CD4-positive, alpha-beta T cell (primary cell): ENCODE measurements around the gene AMT. TPM values are rescaled to one million over a fixed set of nuclear protein-coding genes. Genes with fewer than 3 reads are reported as not detected.

ENCODE experiments used
- ATAC-seq: fragments of 200-7000 bp; cut with Tn5 transposase; one replicate; pipeline ENCODE4 v1.10.0; 2022; ENCODE audit warnings: mild to moderate bottlenecking; ENCODE audit not compliant: poor library complexity
- CTCF ChIA-PET: fragments of 350-600 bp; sonication (Branson Sonifier 250); formaldehyde crosslinking; loops from one replicate; lab custom pipeline; 2021; ENCODE audit warnings: antibody characterized with exemption, inconsistent platforms; lab: Charles Lee
- POLR2A ChIA-PET: fragments of 350-600 bp; sonication (Branson Sonifier 250); formaldehyde crosslinking; loops from one replicate; lab custom pipeline; 2021; ENCODE audit warnings: antibody characterized with exemption, inconsistent platforms; lab: Charles Lee
- DNase-seq, 14 experiments: peaks; one replicate each; pipeline ENCODE4 v3.0.0-alpha.2; 2013 to 2020; ENCODE audit warnings: mixed read lengths in 2 of 14
- H3K27ac ChIP-seq, 2 donors: one replicate each; pipeline versions ENCODE4 v1.5.1 to v1.7.0; 2013; ENCODE audit warnings: low read length in 2 of 2, low read depth in 1 of 2, mild to moderate bottlenecking in 1 of 2
- H3K27me3 ChIP-seq, 2 experiments: 1 replicate in 1 of 2; 2 replicates in 1 of 2; pipeline versions ENCODE4 v1.6.1 to v1.7.0; 2013; ENCODE audit warnings: low read length in 2 of 2, control low read depth in 1 of 2, mild to moderate bottlenecking in 1 of 2, moderate library complexity in 1 of 2; ENCODE audit not compliant: insufficient read depth in 2 of 2, control insufficient read depth in 1 of 2
- H3K36me3 ChIP-seq: one replicate; pipeline ENCODE4 v1.6.1; 2013; ENCODE audit warnings: low read length, control low read depth; ENCODE audit not compliant: insufficient read depth
- H3K4me1 ChIP-seq: one replicate; pipeline ENCODE4 v1.6.1; 2013; ENCODE audit warnings: low read length, control low read depth; ENCODE audit not compliant: insufficient read depth
- H3K4me3 ChIP-seq: one replicate; pipeline ENCODE4 v1.5.1; 2013; ENCODE audit warnings: mild to moderate bottlenecking, low read length, moderate library complexity
- H3K9me3 ChIP-seq, 2 experiments: 1 replicate in 1 of 2; 2 replicates in 1 of 2; pipeline versions ENCODE4 v1.6.1 to v1.7.0; 2013; ENCODE audit warnings: low read length in 2 of 2, mild to moderate bottlenecking in 2 of 2, control low read depth in 1 of 2, moderate library complexity in 1 of 2; ENCODE audit not compliant: control insufficient read depth in 1 of 2, insufficient read depth in 1 of 2
- H3K27ac Mint-ChIP-seq: one replicate; pipeline ENCODE4 v1.8.0; 2020; ENCODE audit warnings: mixed read lengths
- H3K27me3 Mint-ChIP-seq: one replicate; pipeline ENCODE4 v1.8.0; 2021; ENCODE audit warnings: mixed read lengths
- H3K36me3 Mint-ChIP-seq: one replicate; pipeline ENCODE4 v1.8.0; 2021; ENCODE audit warnings: low read depth, mixed read lengths
- H3K4me1 Mint-ChIP-seq: one replicate; pipeline ENCODE4 v1.8.0; 2021; ENCODE audit warnings: low read depth, mixed read lengths
- H3K4me3 Mint-ChIP-seq: one replicate; pipeline ENCODE4 v1.8.0; 2020; ENCODE audit warnings: mild to moderate bottlenecking, mixed read lengths
- H3K9me3 Mint-ChIP-seq: one replicate; pipeline ENCODE4 v1.8.0; 2020; ENCODE audit warnings: mixed read lengths
- intact Hi-C, 2 experiments: fragments of 100-400 bp; cut with DNase I in 1 of 2; cut with micrococcal nuclease in 1 of 2; formaldehyde crosslinking; loops; one replicate each; pipeline versions ENCODE4 v1.15.1 to v1.9.0; 2023 to 2025; cut with DNase I, micrococcal nuclease
- total RNA-seq, 174 experiments: library from RNA in 2 of 174; stranded (reverse) in 2 of 174; gene quantifications; one replicate each; pipeline ENCODE4 v1.2.3 and lab custom pipeline; 2021 to 2026
- TF ChIP-seq, protein P1 (sequence below): fragments of 200-600 bp; IDR thresholded peaks from one replicate; pipeline ENCODE4 v1.8.0; 2022; ENCODE audit warnings: antibody characterized with exemption, mild to moderate bottlenecking

AMT gene
- total RNA-seq, 2 experiments from 2014 or later: 10.5 to 12.7 TPM

DNA sequence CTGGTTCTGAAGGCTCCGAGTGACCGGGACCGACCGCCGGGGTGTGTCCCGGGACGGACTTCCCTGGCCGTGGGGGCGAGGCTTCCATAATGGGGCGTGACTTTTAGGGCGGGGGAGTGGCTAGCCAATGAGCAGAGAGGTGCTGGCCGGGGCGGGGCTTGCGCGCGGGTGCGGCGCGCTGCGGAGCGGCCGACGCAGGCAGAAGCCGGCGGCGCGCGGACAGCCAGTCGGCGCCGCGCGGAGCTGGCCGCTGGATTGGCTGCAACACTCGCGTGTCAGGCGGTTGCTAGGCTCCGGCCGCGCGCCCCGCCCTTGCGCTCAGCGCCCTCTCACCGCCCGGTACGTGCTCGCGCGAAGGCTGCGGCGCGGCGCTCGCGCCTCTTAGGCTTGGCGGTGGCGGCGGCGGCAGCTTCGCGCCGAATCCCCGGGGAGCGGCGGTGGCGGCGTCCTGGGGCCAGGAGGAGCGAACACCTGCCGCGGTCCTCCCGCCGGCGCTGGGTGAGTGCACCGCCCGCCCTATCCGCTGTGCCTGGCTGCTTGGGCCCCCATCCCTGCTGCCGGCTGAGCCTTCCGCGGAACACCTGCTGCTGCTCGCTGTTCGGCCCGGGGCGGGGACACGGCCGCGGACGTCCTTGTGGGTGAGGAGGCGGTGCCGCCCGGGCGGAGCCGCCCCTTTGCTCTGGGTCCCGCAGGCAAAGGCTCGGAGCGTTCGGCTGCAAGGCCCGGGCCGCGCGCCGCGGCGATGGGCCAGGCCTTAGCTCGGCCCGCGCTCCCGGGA, 47.9 kb upstream of the AMT start, which contains the start of gene DAG1:
TSS of gene DAG1 (plus strand) at position 332 of the 778 bp plus-strand sequence. CDS start 40,268 bp downstream, outside the sequence.
- H3K27ac ChIP-seq: peak within 1 kb of the TSS; percentile 86 to 88
- Mint-ChIP-seq H3K9me3 (no peaks in the 10 kb centered on the region), H3K4me1 (peaks cover 23% of the 10 kb centered on the region), H3K36me3 (peaks cover 12% of the 10 kb centered on the region), H3K27ac (peak within 1 kb of the TSS; percentile 95), H3K4me3 (peak within 1 kb of the TSS; percentile 91), H3K27me3 (no peaks in the 10 kb centered on the region)
- peak within 1 kb of the TSS; percentile 78 for H3K4me3 ChIP-seq
- H3K4me1 ChIP-seq: peaks cover 26% of the 10 kb centered on the region
- intact Hi-C loops: loop anchor here in 1 of 2 experiments (1.0 to 5.0 kb wide), 6 partner anchors 41 to 378 kb away; partner anchors contain the start of genes APEH, KLHDC8B, NICN1 and QRICH1
- H3K36me3 ChIP-seq: no peaks in the 10 kb centered on the region
- CTCF ChIA-PET: interaction anchor here (1.1 to 3.4 kb wide), 4 partner anchors 21 to 130 kb away, joined by 3 to 13 read pairs (median 9); partner anchors contain the start of genes NICN1 and USP4
- POLR2A ChIA-PET: interaction anchor here (0.6 to 2.6 kb wide), 17 partner anchors 8 to 753 kb away, joined by 3 to 43 read pairs (median 6); partner anchors contain the start of genes IP6K2, NDUFAF3, NICN1 and QRICH1
- no peaks in the 10 kb centered on the region for H3K9me3 ChIP-seq
- ATAC-seq (peak; percentile 82), DNase-seq (peak; percentile 88 to 99 (median 94))
- no peaks in the 10 kb centered on the region for H3K27me3 ChIP-seq
- TF ChIP-seq, protein P1, sequence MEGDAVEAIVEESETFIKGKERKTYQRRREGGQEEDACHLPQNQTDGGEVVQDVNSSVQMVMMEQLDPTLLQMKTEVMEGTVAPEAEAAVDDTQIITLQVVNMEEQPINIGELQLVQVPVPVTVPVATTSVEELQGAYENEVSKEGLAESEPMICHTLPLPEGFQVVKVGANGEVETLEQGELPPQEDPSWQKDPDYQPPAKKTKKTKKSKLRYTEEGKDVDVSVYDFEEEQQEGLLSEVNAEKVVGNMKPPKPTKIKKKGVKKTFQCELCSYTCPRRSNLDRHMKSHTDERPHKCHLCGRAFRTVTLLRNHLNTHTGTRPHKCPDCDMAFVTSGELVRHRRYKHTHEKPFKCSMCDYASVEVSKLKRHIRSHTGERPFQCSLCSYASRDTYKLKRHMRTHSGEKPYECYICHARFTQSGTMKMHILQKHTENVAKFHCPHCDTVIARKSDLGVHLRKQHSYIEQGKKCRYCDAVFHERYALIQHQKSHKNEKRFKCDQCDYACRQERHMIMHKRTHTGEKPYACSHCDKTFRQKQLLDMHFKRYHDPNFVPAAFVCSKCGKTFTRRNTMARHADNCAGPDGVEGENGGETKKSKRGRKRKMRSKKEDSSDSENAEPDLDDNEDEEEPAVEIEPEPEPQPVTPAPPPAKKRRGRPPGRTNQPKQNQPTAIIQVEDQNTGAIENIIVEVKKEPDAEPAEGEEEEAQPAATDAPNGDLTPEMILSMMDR: no peak

DNA sequence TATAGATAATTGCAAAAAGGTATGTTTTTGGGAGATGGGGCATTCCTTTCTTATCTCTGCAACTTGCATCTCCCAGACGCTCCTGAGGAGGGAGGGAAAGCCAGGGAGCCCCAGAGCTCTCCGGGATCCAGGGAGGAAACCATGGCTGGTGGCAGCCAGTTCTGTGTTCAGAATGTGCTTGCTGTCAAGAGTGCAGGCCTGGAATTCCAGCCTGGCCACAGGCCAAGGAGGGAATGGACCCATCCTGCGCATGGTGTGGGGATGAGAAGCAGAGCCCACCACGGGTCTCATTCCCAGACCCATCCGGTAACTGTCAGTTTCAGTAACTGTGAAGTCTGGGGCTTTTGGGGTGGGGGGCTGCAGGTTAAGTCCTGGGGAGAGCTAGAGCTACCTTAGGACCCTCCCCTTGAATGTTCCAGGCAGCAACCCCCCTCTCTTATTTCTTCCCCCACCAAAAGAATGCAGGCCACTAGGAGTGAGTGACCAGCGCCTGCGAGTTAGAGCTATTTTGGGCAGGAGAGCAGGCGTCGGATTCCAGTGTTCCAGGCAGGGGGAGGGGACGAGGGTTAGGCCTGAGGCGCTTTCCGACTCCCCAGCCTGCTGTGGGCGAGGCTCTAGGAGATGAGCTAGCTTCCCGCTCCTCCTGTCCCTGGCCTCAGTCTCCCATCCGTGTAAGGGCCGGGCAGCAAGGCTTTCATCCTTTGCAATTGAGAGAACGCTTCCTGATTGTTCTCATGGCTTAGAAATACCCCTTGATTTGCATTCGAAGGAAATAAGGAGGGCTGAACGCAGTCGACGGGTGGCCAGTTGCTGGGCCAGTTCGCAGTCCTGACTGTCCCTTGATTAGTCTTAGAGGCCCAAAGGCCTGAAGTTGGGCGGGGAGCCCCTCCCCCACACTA, 47.0 kb upstream of the AMT start:
- Histone ChIP-seq H3K27me3 (no peaks in the 10 kb centered on the region), H3K36me3 (no peaks in the 10 kb centered on the region), H3K27ac (peak overlapping the region; percentile 37 to 67), H3K4me1 (peaks cover 26% of the 10 kb centered on the region), H3K4me3 (peak overlapping the region; percentile 68), H3K9me3 (no peaks in the 10 kb centered on the region)
- peaks cover 12% of the 10 kb centered on the region for H3K36me3 Mint-ChIP-seq
- ChIA-PET POLR2A (interaction anchor here (0.6 to 2.6 kb wide), 15 partner anchors 9 to 752 kb away, joined by 3 to 43 read pairs (median 7); partner anchors contain the start of genes IP6K2, NDUFAF3, NICN1 and QRICH1), CTCF (interaction anchor here (1.0 to 3.4 kb wide), 5 partner anchors 16 to 129 kb away, joined by 3 to 13 read pairs (median 6); partner anchors contain the start of genes NICN1 and USP4)
- H3K27ac Mint-ChIP-seq: peak overlapping the region; percentile 85
- ATAC-seq (no peak), DNase-seq (peak in 2 of 14 experiments; percentile 5 to 43)
- TF ChIP-seq, protein P1: no peak
- no peaks in the 10 kb centered on the region for H3K9me3 Mint-ChIP-seq
- H3K4me3 Mint-ChIP-seq: peak overlapping the region; percentile 91
- peaks cover 23% of the 10 kb centered on the region for H3K4me1 Mint-ChIP-seq
- intact Hi-C loops: loop anchor here in 1 of 2 experiments (1.0 to 5.0 kb wide), 3 partner anchors 56 to 297 kb away; partner anchors contain the start of gene KLHDC8B
- H3K27me3 Mint-ChIP-seq: no peaks in the 10 kb centered on the region

DNA sequence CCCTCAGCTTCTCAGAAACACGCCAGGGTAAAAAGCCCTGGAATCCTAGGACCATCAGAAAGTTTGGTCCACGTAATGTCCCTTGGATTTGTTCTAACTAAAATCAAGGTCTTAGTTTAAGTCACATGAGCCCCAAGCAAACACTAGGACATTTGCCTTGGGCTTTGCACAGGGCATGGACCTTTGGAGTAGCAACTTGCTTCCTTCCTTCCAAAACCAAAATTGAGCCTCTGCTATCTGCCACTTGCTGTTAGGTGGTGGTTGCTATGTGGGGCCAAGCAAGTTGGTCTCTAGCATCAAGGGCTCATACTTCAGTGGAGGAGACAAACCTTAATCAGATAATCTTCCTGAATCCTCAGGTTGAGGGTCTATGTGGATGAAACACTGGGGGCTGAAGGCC, 43.8 kb upstream of the AMT start:
- Mint-ChIP-seq H3K27me3 (no peaks in the 10 kb centered on the region), H3K36me3 (peaks cover 5% of the 10 kb centered on the region), H3K4me1 (peaks cover 11% of the 10 kb centered on the region), H3K4me3 (no peak overlapping the region), H3K27ac (no peak overlapping the region), H3K9me3 (no peaks in the 10 kb centered on the region)
- Histone ChIP-seq H3K9me3 (no peaks in the 10 kb centered on the region), H3K4me3 (no peak overlapping the region), H3K27ac (no peak overlapping the region), H3K4me1 (peaks cover 14% of the 10 kb centered on the region), H3K27me3 (no peaks in the 10 kb centered on the region), H3K36me3 (no peaks in the 10 kb centered on the region)
- intact Hi-C loops: loop anchor here in 1 of 2 experiments (5.0 kb wide), 1 partner anchor 294 kb away; the partner anchor contains the start of gene KLHDC8B
- TF ChIP-seq, protein P1: no peak
- DNase-seq (no peak), ATAC-seq (no peak)
- POLR2A ChIA-PET: no interaction called here
- CTCF ChIA-PET: interaction anchor here (1.0 kb wide), 1 partner anchor 126 kb away, joined by 3 read pairs; no protein-coding TSS in a partner anchor
